Measurements from ENCODE around the gene GPR26.

Gene GPR26

GRCh38 chr10:123648595-123648994 lies 17.6 kb upstream of the GPR26 start:
- no peak for DNase-seq (ENCODE audit: low read depth, low spot score)

GRCh38 chr10:123649676-123650075 lies 16.5 kb upstream of the GPR26 start:
- no peak for DNase-seq (ENCODE audit: low read depth, low spot score)

GRCh38 chr10:123651421-123652047 lies 14.6 kb upstream of the GPR26 start:
- no peak for DNase-seq (ENCODE audit: low read depth, low spot score)

- no peak for DNase-seq (ENCODE audit: low read depth, low spot score)
Measured at GRCh38 chr10:123655751-123656150, 10.4 kb upstream of the GPR26 start.

- DNase-seq (ENCODE audit: low read depth, low spot score): no peak
Measured at GRCh38 chr10:123663522-123663921, 2.6 kb upstream of the GPR26 start.

GRCh38 chr10:123665491-123666286 lies 466 bp upstream of the GPR26 start:
- no peak for DNase-seq (ENCODE audit: low read depth, low spot score)

GRCh38 chr10:123669886-123670285 lies 3.7 kb downstream of the GPR26 start:
- no peak for DNase-seq (ENCODE audit: low read depth, low spot score)

GRCh38 chr10:123673198-123673597 lies 7.0 kb downstream of the GPR26 start:
- DNase-seq (ENCODE audit: low read depth, low spot score): no peak

- no peak for DNase-seq (ENCODE audit: low read depth, low spot score)
Measured at GRCh38 chr10:123674741-123675140, 8.6 kb downstream of the GPR26 start.

GRCh38 chr10:123675811-123676210 lies 9.7 kb downstream of the GPR26 start:
- no peak for DNase-seq (ENCODE audit: low read depth, low spot score)

- DNase-seq (ENCODE audit: low read depth, low spot score): no peak
Measured at GRCh38 chr10:123677556-123677955, 11.4 kb downstream of the GPR26 start.

- DNase-seq (ENCODE audit: low read depth, low spot score): no peak
Measured at GRCh38 chr10:123678376-123678775, 12.2 kb downstream of the GPR26 start.

- DNase-seq (ENCODE audit: low read depth, low spot score): no peak
Measured at GRCh38 chr10:123681285-123681684, 15.1 kb downstream of the GPR26 start.

- DNase-seq (ENCODE audit: low read depth, low spot score): no peak
Measured at GRCh38 chr10:123682477-123682876, 16.3 kb downstream of the GPR26 start.

GRCh38 chr10:123683459-123683858 lies 17.3 kb downstream of the GPR26 start:
- DNase-seq (ENCODE audit: low read depth, low spot score): no peak

- DNase-seq (ENCODE audit: low read depth, low spot score): no peak
Measured at GRCh38 chr10:123683865-123684264, 17.7 kb downstream of the GPR26 start.

- no peak for DNase-seq (ENCODE audit: low read depth, low spot score)
Measured at GRCh38 chr10:123685260-123685659, 19.1 kb downstream of the GPR26 start.

GRCh38 chr10:123687758-123688157 lies 21.6 kb downstream of the GPR26 start:
- DNase-seq (ENCODE audit: low read depth, low spot score): no peak

GRCh38 chr10:123689880-123690279 lies 23.7 kb downstream of the GPR26 start:
- DNase-seq (ENCODE audit: low read depth, low spot score): no peak

- no peak for DNase-seq (ENCODE audit: low read depth, low spot score)
Measured at GRCh38 chr10:123703195-123703790, 37.1 kb downstream of the GPR26 start.

- DNase-seq (ENCODE audit: low read depth, low spot score): no peak
Measured at GRCh38 chr10:123704076-123704475, 37.9 kb downstream of the GPR26 start.

GRCh38 chr10:123704812-123705211 lies 38.7 kb downstream of the GPR26 start:
- DNase-seq (ENCODE audit: low read depth, low spot score): no peak

GRCh38 chr10:123706236-123706635 lies 40.1 kb downstream of the GPR26 start:
- no peak for DNase-seq (ENCODE audit: low read depth, low spot score)

All from astrocyte of the hippocampus (primary cell).